Smooth muscle cell of the brain vasculature (primary cell): ENCODE data around the gene LAMTOR4.

Experiments
- DNase-seq: peaks from one replicate; pipeline ENCODE4 v3.0.0-alpha.2; 2012; ENCODE audit warnings: low read depth, low spot score

LAMTOR4 gene

DNA sequence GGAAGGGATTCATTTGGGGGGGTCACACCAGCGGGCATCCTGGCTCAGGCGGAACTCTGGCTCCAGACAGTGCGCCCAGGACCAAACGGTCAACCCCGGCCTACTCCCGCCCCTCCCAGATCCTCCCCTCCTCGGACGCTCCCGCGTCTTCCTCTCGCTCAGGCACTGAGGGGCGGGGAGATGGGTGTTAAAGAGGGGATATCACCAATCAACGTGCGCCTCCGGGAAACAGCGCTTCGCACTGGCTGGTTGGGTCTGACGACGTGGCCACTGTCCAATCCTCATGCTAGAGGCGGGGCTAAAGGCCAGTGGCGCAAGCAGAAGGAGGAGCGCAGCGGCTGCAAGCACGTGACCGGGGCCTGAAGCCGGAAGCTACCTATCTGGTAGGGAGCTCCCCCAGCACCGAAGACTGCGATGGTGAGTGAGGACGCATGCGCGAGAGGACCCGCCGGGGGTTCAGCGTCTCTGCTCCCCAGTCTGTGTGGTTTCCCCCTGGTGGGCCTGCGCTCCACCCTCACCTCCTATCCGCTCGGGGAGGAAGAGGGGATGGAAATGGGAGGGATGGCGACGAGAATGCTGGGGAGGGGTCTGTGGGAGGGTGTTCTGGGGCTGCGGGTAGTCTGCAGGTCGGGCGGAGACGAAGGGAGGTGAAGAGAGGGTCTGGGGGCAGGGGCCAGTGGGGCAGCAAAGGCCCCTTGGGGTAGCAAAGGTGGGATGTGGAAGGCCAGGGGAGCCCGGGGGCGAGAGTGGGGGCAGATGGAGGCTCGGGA lies at the start of gene LAMTOR4:
Gene LAMTOR4 (plus strand): TSS at position 360 of the 770 bp plus-strand sequence. CDS start 55 bp downstream, at position 415.
- peak; percentile 97 for DNase-seq

DNA sequence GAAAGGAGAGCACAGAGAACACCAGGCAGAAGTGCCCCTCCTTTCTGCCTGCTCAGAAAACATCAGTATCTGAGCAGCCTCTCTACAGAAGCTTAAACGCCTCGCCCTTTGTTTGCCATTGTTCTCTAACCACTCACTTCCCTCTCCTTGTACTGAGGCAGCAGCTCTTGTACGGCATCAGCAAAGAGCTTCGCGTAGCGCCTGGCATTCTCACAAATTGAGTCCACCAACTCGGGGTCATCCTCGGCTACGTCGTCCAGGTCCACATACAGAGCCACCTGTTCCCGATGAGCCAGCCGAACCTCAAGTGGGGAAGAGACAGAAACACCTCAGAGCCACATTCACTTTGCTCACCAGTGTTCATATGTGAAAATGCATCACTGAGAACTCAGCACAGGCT lies 49.3 kb upstream of the LAMTOR4 start:
- no peak for DNase-seq

DNA sequence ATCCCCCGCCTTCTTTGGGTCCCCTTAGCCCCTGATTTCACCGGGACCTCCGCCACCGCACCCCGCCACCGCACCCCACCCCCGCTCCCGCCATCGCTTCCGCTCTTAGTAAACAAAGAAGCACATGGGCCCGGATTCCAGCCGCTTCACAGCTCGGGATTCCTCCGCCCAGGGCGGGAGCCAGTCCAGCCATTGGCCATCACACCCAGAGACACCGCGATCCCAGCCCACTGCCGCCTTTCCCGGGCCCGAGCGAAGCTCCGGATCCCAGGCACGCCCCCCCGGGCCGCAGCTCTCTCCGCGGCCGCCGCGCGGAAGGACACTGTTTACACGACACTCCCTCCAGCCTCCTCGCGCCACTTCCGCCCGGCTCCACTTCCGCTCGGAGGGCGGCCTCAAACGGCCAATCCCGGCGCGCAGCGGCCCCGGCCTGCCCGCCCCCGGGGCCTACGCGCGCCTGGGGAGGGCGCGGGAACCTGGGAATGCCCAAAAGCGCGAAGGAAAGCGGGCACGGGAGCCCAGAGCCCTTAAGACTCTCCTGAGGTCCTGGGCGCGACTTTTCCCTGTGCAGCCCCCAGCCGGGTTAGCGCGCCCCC lies 48.2 kb upstream of the LAMTOR4 start:
- DNase-seq, result peak; percentile 92

DNA sequence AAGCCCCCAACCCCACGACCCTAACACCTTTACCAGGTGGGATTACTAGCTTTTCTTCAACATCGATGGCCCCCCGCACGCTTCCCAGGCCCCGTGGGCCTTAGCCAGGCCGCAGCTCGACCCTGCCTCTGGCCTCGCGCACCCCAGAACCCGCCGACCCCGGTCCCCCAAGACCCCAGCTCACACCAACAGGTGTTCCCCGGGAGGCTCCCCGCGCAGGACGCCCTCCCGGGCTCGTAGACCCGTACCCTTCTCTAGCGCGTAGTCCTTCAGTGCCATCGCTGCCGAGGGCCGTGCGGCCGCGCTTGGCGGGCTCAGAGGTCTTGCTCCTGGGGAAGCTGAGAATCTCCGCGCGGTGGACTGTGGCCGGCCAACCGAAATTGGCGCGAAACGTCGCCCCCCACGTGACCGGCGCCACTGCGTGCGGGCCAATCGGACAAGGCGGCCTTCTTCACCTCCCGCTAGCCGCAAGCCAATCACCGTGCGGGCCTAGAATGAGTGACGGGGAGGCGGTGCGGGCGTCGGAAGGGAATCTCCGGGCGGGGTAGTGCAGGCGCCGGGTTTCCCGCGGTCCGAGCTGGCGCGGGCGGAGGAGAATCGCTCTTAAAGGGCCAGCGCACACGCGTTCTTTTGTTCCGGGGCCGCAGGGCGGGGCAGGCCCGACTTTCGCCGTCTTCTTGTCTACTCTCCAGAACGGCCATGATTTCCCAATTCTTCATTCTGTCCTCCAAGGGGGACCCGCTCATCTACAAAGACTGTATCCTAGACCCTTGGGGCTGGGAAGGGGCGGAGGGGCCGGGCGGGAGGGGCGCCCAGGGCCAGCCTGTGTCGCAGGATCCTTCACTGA lies 47.5 kb upstream of the LAMTOR4 start, which contains the start of the genes AP4M1 and MCM7:
Gene AP4M1 (plus strand): TSS at position 628 of the 847 bp plus-strand sequence. CDS start 72 bp downstream, at position 700.
Gene MCM7 (minus strand): TSS at position 382 of the 847 bp plus-strand sequence. CDS start 103 bp downstream, at position 279.
- peak; percentile 98 for DNase-seq

DNA sequence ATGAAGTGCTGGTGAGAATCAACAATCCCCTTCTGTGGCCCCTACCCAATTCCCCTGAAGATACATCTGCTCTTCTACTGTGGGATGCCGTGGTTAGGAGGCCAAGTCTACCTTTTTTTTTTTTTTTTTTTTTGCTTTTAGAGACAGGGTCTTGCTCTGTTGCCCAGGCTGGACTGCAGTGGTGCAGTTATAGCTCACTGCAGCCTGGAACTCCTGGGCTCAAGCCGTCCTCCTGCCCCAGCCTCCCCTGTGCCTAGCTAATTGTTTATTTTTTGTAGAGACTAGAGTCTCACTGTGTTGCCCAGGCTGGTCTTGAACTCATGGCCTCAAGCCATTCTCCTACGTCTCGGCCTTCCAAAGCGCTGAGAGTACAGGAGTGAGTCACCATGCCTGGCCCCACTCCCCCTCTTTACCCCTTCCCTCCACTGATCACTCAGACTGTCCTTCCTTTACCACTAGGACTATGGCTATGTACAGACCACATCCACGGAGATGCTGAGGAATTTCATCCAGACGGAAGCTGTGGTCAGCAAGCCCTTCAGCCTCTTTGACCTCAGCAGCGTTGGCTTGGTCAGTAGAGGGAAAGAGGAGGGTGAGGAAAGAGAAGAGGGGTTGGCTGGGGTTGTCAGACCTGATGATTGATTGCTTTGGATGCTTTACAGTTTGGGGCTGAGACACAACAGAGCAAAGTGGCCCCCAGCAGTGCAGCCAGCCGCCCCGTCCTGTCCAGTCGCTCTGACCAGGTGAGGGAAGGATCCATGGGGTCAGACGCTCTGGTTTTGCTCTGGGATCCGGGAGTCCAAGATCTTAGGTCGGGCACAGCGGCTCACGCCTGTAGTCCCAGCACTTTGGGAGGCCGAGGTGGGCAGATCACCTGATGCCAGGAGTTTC lies 45.5 kb upstream of the LAMTOR4 start:
- no peak for DNase-seq

DNA sequence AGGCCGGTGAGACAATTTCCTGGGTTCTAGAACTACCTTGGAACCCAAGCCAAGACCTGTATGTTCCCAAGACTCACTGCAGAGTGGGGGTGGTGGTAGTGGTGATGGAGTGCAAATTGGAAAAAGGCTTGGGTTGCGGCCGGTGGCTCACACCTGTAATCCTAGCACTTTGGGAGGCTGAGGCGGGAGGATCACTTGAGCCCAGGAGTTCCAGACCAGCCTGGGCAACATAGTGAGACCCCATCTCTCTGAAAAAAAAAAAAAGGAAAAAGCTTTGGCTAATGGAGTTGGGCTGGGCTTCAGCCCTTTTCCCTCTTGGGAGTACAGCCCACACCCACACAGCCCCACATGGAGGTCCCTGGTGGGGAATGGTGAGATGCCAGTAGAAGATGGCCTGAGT lies 43.2 kb upstream of the LAMTOR4 start:
- DNase-seq, result no peak

DNA sequence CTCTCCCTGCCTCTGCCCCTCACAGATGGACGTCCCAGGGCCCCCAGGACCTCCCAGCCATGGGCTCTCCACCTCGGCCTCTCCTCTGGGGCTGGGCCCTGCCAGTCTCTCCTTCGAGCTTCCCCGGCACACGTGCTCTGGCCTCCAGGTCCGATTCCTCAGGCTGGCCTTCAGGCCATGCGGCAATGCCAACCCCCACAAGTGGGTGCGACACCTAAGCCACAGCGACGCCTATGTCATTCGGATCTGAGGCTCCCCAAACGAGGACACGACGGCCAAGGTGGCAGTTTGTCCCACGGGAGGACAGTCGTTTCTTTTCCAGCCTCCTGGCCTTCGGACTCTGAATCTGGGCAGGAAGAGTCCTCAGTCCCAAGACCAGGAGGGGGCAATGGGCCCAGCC lies 42.1 kb upstream of the LAMTOR4 start:
- DNase-seq, result no peak

DNA sequence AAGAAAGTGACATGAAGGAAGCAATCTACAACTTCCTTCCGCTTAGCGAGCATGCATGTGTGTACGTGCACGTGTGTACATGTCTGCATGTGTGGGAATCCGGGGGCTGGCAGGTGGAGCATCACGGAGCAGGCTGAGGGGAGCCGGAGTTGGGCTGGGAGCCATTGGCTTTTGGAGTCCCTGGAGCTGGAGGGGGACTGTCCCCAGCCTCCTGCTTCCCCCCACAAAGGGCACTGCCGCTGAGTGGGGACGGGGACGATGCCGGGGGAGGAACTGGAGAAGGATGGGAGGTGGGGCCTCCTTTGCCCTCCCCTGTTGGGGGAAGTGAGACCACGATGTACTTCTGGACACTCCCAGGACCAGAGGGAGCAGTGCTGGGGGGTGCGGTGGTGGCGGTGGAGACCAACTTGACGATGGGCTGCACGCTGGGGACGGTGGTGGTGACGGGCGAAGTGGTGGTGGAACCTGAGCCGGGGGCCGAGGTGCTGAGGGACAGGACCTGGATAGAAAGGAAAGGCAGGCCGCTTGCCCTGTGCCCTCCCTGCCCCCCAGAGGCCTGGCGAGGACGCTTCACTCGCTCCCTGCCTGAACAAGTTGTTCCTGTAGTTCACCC lies 41.5 kb upstream of the LAMTOR4 start:
- no peak for DNase-seq

DNA sequence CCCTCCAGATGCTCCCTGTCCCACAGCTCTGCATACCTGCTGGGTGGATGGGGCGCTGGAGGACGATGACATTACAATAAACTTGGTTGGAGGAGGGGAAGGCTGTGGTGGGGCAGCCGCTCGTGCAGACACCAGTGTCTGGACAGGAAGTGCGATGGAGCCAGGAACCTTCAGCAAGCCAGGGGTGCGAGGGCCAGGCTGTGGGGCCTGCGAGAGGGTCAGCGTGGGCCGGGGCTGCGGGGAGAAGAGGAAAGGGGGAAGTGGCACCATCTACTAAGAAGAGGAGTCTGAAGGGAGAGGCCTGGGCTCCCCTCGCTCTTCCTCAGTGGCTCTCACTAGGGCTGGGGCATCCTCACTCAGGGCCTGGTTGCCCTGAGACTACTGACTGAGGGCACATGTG lies 40.8 kb upstream of the LAMTOR4 start:
- no peak for DNase-seq

DNA sequence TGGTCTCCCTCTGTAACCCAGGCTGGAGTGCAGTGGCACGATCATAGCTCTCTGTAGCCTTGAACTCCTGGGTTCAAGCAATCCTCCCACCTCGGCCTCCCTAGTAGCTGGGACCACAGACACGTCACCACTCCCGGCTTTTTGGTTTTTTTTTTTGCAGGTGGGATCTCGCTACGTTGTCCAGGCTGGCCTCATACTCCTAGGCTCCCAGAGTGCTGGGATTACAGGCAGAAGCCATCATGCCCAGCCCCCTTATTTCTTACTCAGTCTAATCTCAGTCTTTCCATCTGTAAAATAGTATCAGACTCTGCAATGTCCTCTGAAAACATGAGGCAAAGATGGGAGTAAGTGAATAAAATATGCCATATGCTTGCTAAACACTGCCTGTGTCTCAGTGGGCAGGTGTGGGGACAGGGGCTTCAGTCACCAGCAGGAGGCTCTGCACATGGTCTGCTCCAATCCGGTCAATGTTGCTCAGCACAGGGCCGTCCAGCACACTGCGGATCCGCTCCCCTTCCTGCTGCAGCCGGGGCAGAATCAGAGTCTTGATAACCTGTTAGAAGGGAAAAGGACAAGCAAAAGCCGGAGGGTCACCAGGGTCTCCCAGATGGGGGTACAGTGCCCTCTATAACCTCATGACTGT lies 39.1 kb upstream of the LAMTOR4 start:
- no peak for DNase-seq

DNA sequence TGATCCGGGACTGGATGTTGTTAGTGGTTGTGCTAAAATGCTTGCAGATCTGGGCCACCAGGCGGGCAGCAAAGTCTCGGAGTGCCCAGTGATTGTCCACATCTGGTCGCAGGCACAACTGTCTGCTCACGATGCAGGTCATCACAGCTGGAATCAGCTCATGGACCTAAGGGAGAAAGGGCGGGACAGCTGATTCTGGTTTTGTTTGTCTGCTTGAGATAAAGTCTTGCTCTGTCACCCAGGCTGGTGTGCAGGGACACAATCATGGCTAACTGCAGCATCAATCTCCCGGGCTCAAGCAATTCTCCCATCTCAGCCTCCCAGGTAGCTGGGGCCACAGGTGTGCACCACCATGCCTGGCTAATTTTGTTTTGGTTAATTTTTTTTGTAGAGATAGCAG lies 37.6 kb upstream of the LAMTOR4 start:
- no peak for DNase-seq

DNA sequence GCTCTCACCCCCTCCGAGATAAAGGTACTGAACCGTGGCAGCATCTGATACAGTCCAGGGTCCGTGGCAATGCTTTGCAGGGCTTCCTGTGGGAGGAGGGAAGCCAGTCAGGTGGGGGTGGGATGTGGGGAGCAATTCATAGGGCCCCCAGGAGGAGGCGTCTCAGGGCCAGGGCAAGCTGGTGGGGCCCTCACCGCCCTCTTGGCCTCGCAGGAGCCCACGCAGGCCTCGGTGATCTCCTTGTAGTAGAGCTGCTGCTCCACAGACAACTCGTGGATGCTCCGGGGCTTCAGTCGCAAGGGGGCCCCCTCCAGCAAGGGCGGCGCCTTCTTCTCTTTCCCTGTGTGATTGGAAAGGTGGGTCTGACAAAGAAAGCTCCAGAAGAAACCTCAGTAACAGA lies 36.8 kb upstream of the LAMTOR4 start:
- no peak for DNase-seq

DNA sequence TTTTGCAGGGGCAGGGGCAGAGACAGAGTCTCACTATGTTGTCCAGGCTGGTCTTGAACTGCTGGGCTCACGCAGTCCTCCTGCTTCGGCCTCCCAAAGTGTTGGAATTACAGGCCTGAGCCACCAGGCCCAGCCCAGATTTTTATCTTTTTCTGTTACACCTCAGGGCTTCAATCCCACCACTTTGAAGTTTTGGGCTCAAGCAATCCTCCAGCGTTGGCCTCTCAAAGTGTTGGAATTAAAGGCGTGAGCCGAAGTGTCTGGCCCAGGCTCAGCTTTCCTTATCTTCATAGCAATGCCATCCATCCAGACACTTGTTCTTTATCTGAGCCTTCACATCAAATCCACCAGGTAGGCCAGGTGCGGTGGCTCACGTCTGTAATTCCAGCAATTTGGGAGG lies 33.7 kb upstream of the LAMTOR4 start:
- no peak for DNase-seq

DNA sequence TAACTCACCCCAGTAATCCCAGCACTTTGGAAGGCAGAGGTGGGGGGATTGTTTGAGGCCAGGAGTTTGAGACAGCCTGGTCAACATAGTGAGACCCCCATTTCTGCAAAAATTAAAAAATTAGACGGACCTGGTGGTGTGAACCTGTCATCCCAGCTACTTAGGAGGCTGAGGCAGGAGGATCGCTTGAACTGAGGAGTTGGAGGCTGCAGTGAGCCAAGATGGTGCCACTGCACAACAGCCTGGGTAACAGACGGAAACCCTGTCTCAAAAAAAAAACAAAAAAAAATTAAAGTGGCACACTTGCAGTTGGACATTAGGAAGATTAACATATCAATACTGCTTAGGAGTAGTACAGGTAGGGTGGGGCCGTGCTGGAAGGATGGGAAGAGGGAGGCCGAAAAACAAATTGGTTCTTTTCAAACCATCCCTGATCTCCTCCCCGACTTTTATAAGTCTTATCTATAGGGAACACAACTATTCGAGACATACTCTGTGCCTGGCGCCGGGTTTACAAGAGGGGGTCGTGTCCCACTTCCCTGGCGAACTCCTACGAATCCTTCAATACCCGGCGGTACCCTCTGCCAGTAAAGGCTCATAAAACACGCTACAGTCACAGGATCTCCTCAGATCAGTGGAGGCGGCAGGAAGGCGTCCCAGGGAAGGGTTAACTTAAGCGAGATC lies 30.2 kb upstream of the LAMTOR4 start:
- DNase-seq, result no peak

DNA sequence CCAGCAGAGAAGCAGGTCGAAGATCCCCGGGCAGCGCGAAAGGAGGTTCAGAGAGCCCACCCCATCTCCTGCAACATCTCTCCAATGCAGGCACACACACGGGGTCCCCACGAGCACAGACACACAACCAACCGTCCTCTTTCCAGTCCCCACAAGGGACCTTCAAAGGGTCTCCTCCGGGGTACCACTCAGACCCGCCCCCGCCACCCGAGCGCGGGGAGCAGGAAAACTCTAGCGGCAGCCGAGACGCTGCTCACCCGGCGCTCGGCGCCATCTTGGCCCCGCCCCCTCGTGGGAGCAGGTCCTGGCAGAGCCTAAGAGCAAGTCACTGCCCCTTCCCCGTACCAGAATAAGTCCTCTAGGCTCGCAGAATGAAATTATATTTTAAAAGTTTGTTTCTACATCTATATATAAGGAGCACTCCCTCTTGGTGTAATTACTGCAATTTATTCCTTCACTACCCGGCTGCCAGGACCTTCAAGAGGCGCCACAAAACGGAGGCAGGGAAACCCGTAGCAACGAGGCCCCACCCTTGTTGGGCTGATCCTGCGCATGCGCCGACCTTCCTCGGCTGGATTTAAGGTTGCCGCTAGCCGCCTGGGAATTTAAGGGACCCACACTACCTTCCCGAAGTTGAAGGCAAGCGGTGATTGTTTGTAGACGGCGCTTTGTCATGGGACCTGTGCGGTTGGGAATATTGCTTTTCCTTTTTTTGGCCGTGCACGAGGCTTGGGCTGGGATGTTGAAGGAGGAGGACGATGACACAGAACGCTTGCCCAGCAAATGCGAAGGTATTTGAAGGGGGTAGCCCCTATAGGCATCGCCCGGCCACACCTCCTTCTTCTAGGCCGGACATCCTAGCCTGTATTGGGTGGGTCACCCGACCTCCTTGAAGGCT lies 29.4 kb upstream of the LAMTOR4 start, which contains the start of the genes CNPY4 and TAF6:
Gene CNPY4 (plus strand): TSS at position 563 of the 898 bp plus-strand sequence. CDS start 111 bp downstream, at position 674.
Gene TAF6 (minus strand): TSS at position 287 of the 898 bp plus-strand sequence. CDS start 5,149 bp downstream, outside the sequence.
- DNase-seq, result peak; percentile 93

DNA sequence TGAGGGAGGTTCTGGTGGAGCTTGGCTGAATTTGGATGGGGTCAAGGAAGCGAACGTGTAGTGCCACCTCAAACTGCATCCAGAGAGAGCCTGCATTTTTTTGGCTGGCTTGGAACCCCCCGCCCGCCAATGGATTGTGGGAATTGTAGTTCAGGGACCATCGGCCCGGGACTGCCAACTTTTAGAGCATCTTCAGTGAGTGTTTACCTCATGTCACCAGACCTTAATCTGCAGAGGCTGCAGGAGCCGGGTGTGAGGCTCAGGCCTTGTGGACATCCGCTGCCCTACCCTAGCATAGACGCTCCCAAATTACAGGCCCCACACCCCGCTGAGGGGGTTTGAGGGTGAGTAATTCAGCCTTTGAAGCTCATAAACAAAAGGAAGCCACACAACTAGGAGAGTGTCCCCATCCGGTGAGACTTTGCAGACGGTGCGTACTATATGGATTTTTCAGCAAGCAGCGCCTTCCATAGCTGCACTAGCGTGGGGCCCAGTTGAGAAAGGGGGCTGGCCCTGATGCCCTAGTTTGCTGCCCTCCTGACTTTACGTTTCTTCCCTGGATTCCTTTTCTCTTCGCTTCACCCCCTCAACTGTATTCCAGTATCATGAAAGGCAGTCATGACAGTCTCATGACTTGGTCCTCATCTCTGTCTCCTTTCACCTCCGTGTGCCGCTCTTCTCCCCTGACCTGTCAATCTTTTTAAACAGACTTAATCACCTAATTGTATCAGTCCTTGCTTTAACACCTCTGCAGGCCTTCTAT lies 28.6 kb upstream of the LAMTOR4 start:
- no peak for DNase-seq

DNA sequence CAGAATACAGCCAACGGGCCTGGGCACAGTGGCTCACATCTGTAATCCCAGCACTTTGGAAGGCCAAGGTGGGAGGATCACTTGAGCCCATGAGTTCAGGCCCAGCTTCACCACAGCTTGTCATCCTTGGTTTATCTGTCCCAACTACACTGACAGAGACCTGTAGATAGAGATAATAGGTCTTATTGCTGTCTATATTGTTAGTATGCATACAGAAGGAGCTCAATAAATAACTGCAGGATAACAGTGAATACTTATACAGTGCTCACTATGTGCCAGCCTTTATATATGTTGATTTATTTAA lies 28.0 kb upstream of the LAMTOR4 start:
- DNase-seq, result no peak

DNA sequence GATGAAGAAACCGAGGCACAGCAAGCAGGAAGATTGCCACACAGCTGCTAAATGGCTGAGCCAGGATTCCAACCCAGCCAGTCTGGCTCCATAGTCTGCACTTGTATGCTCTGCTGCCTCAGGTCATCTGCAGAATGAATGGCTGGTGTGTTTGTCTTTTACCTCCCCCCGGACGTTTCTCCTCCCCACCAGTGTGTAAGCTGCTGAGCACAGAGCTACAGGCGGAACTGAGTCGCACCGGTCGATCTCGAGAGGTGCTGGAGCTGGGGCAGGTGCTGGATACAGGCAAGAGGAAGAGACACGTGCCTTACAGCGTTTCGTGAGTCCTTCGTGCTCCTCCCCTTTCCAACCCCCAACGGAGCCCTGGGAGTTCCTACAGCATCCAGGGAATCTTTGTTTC lies 26.7 kb upstream of the LAMTOR4 start:
- no peak for DNase-seq
